Cardiac muscle cell (in vitro differentiated cells and primary cell): Measurements from ENCODE around the gene DOCK2. TPM values are rescaled to one million over a fixed set of nuclear protein-coding genes. Genes with fewer than 3 reads are reported as not detected.
A peak's percentile ranks its signal among the peaks of the same experiment; 100 is the strongest.

ENCODE experiments used
- DNase-seq, 2 donors: peaks; one replicate each; pipeline versions ENCODE4 v3.0.0 to v3.0.0-alpha.2; 2010 to 2017; ENCODE audit warnings: low read depth in 1 of 2, low spot score in 1 of 2
- H3K27ac ChIP-seq: fragments of 200-600 bp; sonication (generic); 2 replicates; pipeline ENCODE4 v1.5.1; 2016
- H3K27me3 ChIP-seq: fragments of 200-600 bp; sonication (generic); 2 replicates; pipeline ENCODE4 v1.6.0; 2016; ENCODE audit warnings: control low read depth
- H3K36me3 ChIP-seq: fragments of 200-600 bp; sonication (generic); 2 replicates; pipeline ENCODE4 v1.5.1; 2016; ENCODE audit warnings: control low read depth
- H3K4me1 ChIP-seq: fragments of 200-600 bp; sonication (generic); 2 replicates; pipeline ENCODE4 v1.8.1; 2017; ENCODE audit warnings: low read depth, mild to moderate bottlenecking, mixed run types
- H3K4me3 ChIP-seq: fragments of 200-600 bp; sonication (generic); 2 replicates; pipeline ENCODE4 v1.5.1; 2016; ENCODE audit warnings: mild to moderate bottlenecking
- H3K9me3 ChIP-seq: fragments of 200-600 bp; sonication (generic); 2 replicates; pipeline ENCODE4 v1.5.1; 2017; ENCODE audit warnings: low read depth, mild to moderate bottlenecking, control low read depth
- polyA plus RNA-seq: library from polyadenylated mRNA; unstranded; fragments of >200 nt; fragmentation: Nextera tagmentation; extraction: Ambion mirVana; gene quantifications from 2 replicates; pipeline ENCODE4 v1.2.1, GENCODE V29; 2016
- total RNA-seq: library from RNA; depleted of rRNA; stranded (reverse); fragments of >200 nt; gene quantifications from 2 replicates; pipeline ENCODE4 v1.2.3, GENCODE V29; 2016
- TF ChIP-seq, protein P1 (sequence below): IDR thresholded peaks from 2 replicates; pipeline ENCODE4 v1.5.1; 2012; ENCODE audit warnings: low read depth, mild to moderate bottlenecking, low read length

Gene DOCK2
- total and polyA plus RNA-seq, 2 experiments from 2014 or later, result 3.3 to 6.5 TPM

DNA sequence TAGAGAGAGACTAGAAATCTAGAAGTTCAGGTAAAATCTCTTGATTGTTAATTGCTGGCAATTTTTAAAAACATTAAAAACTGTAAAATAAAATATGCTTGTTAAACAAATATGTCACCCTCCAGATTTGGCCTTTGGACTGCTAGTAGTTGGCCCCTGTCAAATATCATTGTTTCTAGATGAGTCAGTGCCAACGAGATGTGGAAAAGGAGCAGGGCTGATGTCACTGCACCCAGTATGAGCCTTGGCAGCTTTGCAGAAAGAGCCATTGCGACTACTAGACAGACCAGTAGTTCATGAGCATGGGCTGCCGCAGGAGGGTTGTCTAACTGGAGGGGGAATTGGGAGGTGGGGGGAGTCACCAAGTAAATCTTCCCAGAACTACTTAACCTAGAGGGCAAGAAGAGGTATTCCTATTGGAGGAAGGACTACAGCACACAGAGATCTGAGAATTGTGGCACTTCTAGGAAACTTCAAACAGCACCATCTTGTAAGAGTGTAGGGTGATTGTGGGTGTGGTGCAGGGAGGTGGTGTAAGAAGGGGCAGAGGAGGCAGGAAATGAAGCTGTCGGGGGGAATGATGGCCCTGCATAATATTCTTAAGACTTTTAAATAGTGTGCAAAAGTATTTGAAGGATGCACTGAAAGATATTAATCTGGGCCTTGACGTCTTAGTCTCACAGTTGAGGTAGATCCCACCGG lies 7.1 kb upstream of the DOCK2 start:
- Histone ChIP-seq H3K36me3 (no peaks in the 10 kb centered on the region), H3K4me1 (no peaks in the 10 kb centered on the region), H3K27me3 (no peaks in the 10 kb centered on the region), H3K27ac (no peak overlapping the region), H3K4me3 (no peak overlapping the region), H3K9me3 (no peaks in the 10 kb centered on the region)
- DNase-seq, result peak in 1 of 2 donors; percentile 81
- TF ChIP-seq, protein P1, sequence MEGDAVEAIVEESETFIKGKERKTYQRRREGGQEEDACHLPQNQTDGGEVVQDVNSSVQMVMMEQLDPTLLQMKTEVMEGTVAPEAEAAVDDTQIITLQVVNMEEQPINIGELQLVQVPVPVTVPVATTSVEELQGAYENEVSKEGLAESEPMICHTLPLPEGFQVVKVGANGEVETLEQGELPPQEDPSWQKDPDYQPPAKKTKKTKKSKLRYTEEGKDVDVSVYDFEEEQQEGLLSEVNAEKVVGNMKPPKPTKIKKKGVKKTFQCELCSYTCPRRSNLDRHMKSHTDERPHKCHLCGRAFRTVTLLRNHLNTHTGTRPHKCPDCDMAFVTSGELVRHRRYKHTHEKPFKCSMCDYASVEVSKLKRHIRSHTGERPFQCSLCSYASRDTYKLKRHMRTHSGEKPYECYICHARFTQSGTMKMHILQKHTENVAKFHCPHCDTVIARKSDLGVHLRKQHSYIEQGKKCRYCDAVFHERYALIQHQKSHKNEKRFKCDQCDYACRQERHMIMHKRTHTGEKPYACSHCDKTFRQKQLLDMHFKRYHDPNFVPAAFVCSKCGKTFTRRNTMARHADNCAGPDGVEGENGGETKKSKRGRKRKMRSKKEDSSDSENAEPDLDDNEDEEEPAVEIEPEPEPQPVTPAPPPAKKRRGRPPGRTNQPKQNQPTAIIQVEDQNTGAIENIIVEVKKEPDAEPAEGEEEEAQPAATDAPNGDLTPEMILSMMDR, result no peak

DNA sequence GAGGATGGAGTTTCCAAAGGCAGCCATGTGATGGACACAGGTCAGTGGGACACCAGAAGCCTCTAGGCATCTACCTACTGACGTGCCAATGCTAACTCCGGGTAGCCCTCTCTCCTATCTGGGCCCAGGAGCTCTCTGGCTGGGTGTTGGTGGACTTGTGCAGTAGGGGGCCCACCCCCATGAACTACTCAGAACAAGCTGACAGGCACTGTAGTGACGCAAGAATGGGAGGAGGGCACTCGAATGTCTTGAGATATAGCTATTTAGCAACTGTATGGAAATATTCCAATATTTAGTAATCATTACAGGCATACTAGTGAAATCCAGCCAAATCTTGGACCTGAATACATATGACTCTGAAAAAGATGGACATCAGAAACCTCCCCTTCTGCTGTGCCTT lies 5.7 kb upstream of the DOCK2 start:
- H3K4me1 ChIP-seq, result no peaks in the 10 kb centered on the region
- H3K27me3 ChIP-seq, result peaks cover 3% of the 10 kb centered on the region
- H3K36me3 ChIP-seq, result no peaks in the 10 kb centered on the region
- TF ChIP-seq, protein P1, result no peak
- H3K9me3 ChIP-seq, result no peaks in the 10 kb centered on the region
- no peak overlapping the region for H3K4me3 ChIP-seq
- H3K27ac ChIP-seq, result no peak overlapping the region
- DNase-seq, result peak in 1 of 2 donors; percentile 86

DNA sequence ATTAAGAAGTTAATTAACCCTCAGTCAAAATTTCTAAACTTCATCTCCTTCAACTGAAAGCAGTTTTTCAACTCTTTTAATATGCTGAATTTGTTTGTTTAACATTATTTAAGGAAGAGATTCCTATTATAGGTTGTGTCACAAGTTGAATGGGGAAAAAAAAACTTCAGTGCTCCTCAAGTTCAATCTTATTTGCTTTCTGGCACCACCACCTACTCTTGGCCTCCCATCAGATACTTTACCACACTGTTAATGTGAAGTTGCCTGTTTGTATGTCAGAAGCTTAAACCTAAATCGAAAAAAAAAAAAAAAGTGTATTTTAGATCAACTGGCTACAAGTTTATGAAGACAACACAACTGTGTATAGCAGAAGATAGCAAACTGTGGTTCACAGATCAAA lies 4.1 kb upstream of the DOCK2 start:
- no peaks in the 10 kb centered on the region for H3K36me3 ChIP-seq
- no peak for DNase-seq
- no peaks in the 10 kb centered on the region for H3K4me1 ChIP-seq
- no peak overlapping the region for H3K4me3 ChIP-seq
- H3K27me3 ChIP-seq, result peaks cover 18% of the 10 kb centered on the region
- H3K27ac ChIP-seq, result no peak overlapping the region
- H3K9me3 ChIP-seq, result no peaks in the 10 kb centered on the region
- TF ChIP-seq, protein P1, result no peak

DNA sequence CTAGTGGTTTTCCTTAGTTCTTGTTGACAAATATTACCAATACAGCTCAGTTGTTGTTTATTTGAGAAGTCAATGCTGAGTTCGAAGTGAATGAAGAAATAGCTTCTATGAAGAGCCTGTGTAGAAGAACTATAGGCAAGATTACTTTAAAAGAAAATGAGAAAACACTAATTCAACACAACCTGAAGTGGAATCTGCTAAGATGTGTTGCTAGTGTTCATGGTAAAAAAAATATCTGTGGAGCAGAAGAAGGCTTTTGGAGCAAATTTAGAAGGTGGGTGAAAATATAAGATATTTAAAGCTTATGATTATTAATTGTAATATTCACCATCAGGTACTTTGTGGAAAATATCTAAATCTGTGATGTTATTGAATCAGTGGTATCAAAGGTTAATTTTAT lies 2.5 kb upstream of the DOCK2 start:
- Histone ChIP-seq H3K36me3 (no peaks in the 10 kb centered on the region), H3K4me1 (no peaks in the 10 kb centered on the region), H3K27ac (no peak overlapping the region), H3K27me3 (peaks cover 18% of the 10 kb centered on the region), H3K4me3 (no peak overlapping the region), H3K9me3 (no peaks in the 10 kb centered on the region)
- TF ChIP-seq, protein P1, result no peak
- no peak for DNase-seq

DNA sequence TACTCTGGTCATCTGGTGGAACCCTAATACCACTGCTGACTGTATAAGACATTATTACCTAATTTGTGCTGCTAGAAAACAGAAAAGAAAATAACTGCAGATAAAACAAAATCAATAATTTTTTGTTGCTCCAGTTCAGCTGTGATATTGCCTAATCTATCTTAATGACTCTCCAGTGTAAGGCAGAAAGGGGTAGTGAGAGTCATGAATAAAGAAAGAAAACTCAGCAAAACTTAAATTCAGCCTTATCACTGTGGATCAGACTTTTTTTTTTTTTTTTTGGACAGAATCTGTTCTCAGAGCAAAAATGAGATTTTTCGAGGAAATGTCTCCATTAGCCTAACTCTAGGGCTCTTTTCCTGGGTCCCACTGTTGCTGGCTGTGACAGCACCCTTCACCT lies 1.1 kb upstream of the DOCK2 start:
- Histone ChIP-seq H3K27me3 (peaks cover 18% of the 10 kb centered on the region), H3K36me3 (no peaks in the 10 kb centered on the region), H3K4me3 (no peak overlapping the region), H3K4me1 (no peaks in the 10 kb centered on the region), H3K9me3 (no peaks in the 10 kb centered on the region), H3K27ac (no peak overlapping the region)
- DNase-seq, result no peak
- TF ChIP-seq, protein P1, result no peak
